HCT116 (cell line): ENCODE measurements around the gene USP54. TPM values are rescaled to one million over a fixed set of nuclear protein-coding genes. Genes with fewer than 3 reads are reported as not detected.

Experiments used
- ATAC-seq: fragments of 200-7000 bp; cut with Tn5 transposase; 2 replicates; pipeline ENCODE4 v1.9.1; 2020; ENCODE audit warnings: mild to moderate bottlenecking, moderate library complexity
- BruUV-seq: library from RNA; stranded (reverse); fragments of 400-500 nt; replicated peaks from 2 replicates; lab custom pipeline; 2021; lab: Mats Ljungman, UMichigan
- CTCF ChIA-PET: fragments of 300-600 bp; sonication (Branson Sonifier 250); formaldehyde crosslinking; loops from one replicate; lab custom pipeline; 2021; ENCODE audit warnings: antibody characterized with exemption; lab: Charles Lee
- POLR2A ChIA-PET: fragments of 300-600, 350-600 bp; sonication (Branson Sonifier 250); formaldehyde crosslinking; loops from one replicate; lab custom pipeline; 2021; ENCODE audit warnings: antibody characterized with exemption; lab: Charles Lee
- RAD21 ChIA-PET, 2 experiments: fragments of 300-600 bp; sonication (Branson Sonifier 250); formaldehyde crosslinking; loops; one replicate each; lab custom pipeline; 2023; ENCODE audit warnings: low total read pairs in 2 of 2; ENCODE audit not compliant: uncharacterized antibody in 2 of 2, unreplicated experiment in 2 of 2, low non-redundant PET in 1 of 2; lab: Charles Lee
- DNase-seq: peaks from one replicate; pipeline ENCODE4 v3.0.0-alpha.2; 2010; ENCODE audit warnings: low read depth, low spot score
- H2AFZ ChIP-seq: fragments of 200-600 bp; shearing (Covaris generic), sonication (generic); 2 replicates; pipeline ENCODE4 v1.6.1; 2017; ENCODE audit warnings: low read depth, mixed run types, mixed read lengths, antibody characterized with exemption, low read length; ENCODE audit not compliant: poor library complexity, severe bottlenecking
- H3K27ac ChIP-seq: 2 replicates; pipeline ENCODE4 v1.5.1; 2012; ENCODE audit warnings: low read depth, low read length
- H3K27me3 ChIP-seq: fragments of 200-600 bp; sonication (generic); 2 replicates; pipeline ENCODE4 v1.6.1; 2016; ENCODE audit warnings: mixed run types, low read length, mixed read lengths; ENCODE audit not compliant: insufficient read depth
- H3K36me3 ChIP-seq, 2 experiments: fragments of 200-500 bp in 1 of 2; fragments of 200-600 bp in 1 of 2; sonication (Bioruptor generic) in 1 of 2; sonication (generic) in 1 of 2; 2 replicates each; pipeline versions ENCODE4 v1.5.1 to v1.6.1; 2014 to 2016; ENCODE audit warnings: low read length in 2 of 2, inconsistent platforms in 1 of 2, mixed read lengths in 1 of 2, mixed run types in 1 of 2; ENCODE audit not compliant: insufficient read depth in 2 of 2, control insufficient read depth in 1 of 2
- H3K4me1 ChIP-seq, 2 experiments: fragments of 200-600 bp in 1 of 2; sonication (generic) in 1 of 2; 2 replicates each; pipeline versions ENCODE4 v1.5.1 to v1.6.1; 2012 to 2017; ENCODE audit warnings: low read length in 2 of 2, inconsistent platforms in 1 of 2, mild to moderate bottlenecking in 1 of 2, mixed read lengths in 1 of 2, mixed run types in 1 of 2, moderate library complexity in 1 of 2; ENCODE audit not compliant: insufficient read depth in 2 of 2, control insufficient read depth in 1 of 2
- H3K4me2 ChIP-seq: fragments of 200-600 bp; sonication (generic); 2 replicates; pipeline ENCODE4 v1.6.1; 2017; ENCODE audit warnings: mixed run types, low read length, mixed read lengths
- H3K4me3 ChIP-seq, 2 experiments: fragments of 200-600 bp in 1 of 2; sonication (generic) in 1 of 2; replicated peaks in 1 of 2; 2 replicates each; pipeline ENCODE4 v1.5.1; 2011 to 2016; ENCODE audit warnings: low read length in 2 of 2, control low read depth in 1 of 2, low read depth in 1 of 2, mild to moderate bottlenecking in 1 of 2, mixed read lengths in 1 of 2, mixed run types in 1 of 2
- H3K79me2 ChIP-seq: fragments of 200-600 bp; sonication (generic); 2 replicates; pipeline ENCODE4 v1.6.1; 2017; ENCODE audit warnings: mild to moderate bottlenecking, mixed run types, low read length, moderate library complexity, mixed read lengths; ENCODE audit not compliant: insufficient read depth
- H3K9ac ChIP-seq: fragments of 200-600 bp; sonication (generic); 2 replicates; pipeline ENCODE4 v1.6.1; 2016; ENCODE audit warnings: low read length, mixed read lengths
- H3K9me2 ChIP-seq: fragments of 200-600 bp; sonication (generic), shearing (Covaris generic); 2 replicates; pipeline ENCODE4 v1.6.1; 2017; ENCODE audit warnings: mixed run types, mild to moderate bottlenecking, moderate library complexity; ENCODE audit not compliant: insufficient read depth
- H3K9me3 ChIP-seq, 2 experiments: fragments of 200-500 bp in 1 of 2; fragments of 200-600 bp in 1 of 2; sonication (Bioruptor generic) in 1 of 2; sonication (generic) in 1 of 2; 2 replicates each; pipeline ENCODE4 v1.6.1; 2014 to 2017; ENCODE audit warnings: low read length in 2 of 2, mixed read lengths in 2 of 2, inconsistent platforms in 1 of 2, low read depth in 1 of 2, mild to moderate bottlenecking in 1 of 2, mixed run types in 1 of 2, moderate library complexity in 1 of 2; ENCODE audit not compliant: control insufficient read depth in 1 of 2, insufficient read depth in 1 of 2
- H4K20me1 ChIP-seq: fragments of 200-600 bp; sonication (generic), shearing (Covaris generic); 2 replicates; pipeline ENCODE4 v1.6.1; 2017; ENCODE audit warnings: mixed run types, mild to moderate bottlenecking, moderate library complexity; ENCODE audit not compliant: insufficient read depth
- CBX3 ChIP-seq: IDR thresholded peaks from 2 replicates; pipeline ENCODE4 v1.6.1; 2012; ENCODE audit warnings: low read depth
- CEBPB ChIP-seq: IDR thresholded peaks from 2 replicates; pipeline ENCODE4 v1.6.1; 2012; ENCODE audit warnings: low read depth
- EGR1 ChIP-seq: IDR thresholded peaks from 2 replicates; pipeline ENCODE4 v1.6.1; 2012; ENCODE audit warnings: low read depth
- EZH2 ChIP-seq: fragments of 200-600 bp; sonication (generic); IDR thresholded peaks from 2 replicates; pipeline ENCODE4 v1.6.1; 2017; ENCODE audit warnings: antibody characterized with exemption, mixed run types
- FOSL1 ChIP-seq: IDR thresholded peaks from 2 replicates; pipeline ENCODE4 v1.6.1; 2012; ENCODE audit warnings: low read depth
- POLR2AphosphoS5 ChIP-seq: IDR thresholded peaks from 2 replicates; pipeline ENCODE4 v1.6.1; 2011; ENCODE audit warnings: mild to moderate bottlenecking, low read depth, low read length, moderate library complexity
- SIN3A ChIP-seq: IDR thresholded peaks from 2 replicates; pipeline ENCODE4 v1.6.1; 2012; ENCODE audit warnings: low read depth
- SRF ChIP-seq: IDR thresholded peaks from 2 replicates; pipeline ENCODE4 v1.6.1; 2012; ENCODE audit warnings: low read depth
- TCF7L2 ChIP-seq: IDR thresholded peaks from 2 replicates; pipeline ENCODE4 v1.7.0; 2011; ENCODE audit warnings: borderline replicate concordance, inconsistent platforms; ENCODE audit not compliant: insufficient read depth, insufficient read length; ENCODE audit errors: extremely low read depth
- ZFX ChIP-seq: fragments of 450-650 bp; IDR thresholded peaks from 2 replicates; pipeline ENCODE4 v1.6.1; 2017
- intact Hi-C: fragments of 100-400 bp; cut with micrococcal nuclease; formaldehyde crosslinking; loops from 2 replicates; pipeline ENCODE4 v1.10.0; 2022
- total RNA-seq: library from RNA; stranded (reverse); gene quantifications from one replicate; pipeline ENCODE4 v1.2.1, GENCODE V29; 2021; ENCODE audit not compliant: unreplicated experiment
- TF ChIP-seq, protein P1 (sequence below): IDR thresholded peaks from 2 replicates; pipeline ENCODE4 v1.6.1; 2011; ENCODE audit warnings: mild to moderate bottlenecking, low read length, moderate library complexity; ENCODE audit not compliant: insufficient replicate concordance; ENCODE audit errors: extremely low read depth
- TF ChIP-seq, protein P2 (sequence below): IDR thresholded peaks from 2 replicates; pipeline ENCODE4 v1.6.1; 2012; ENCODE audit warnings: low read depth
- TF ChIP-seq, protein P3 (sequence below): IDR thresholded peaks from 2 replicates; pipeline ENCODE4 v1.6.1; 2012

The USP54 gene
- total RNA-seq, 1 experiment from 2014 or later, result 28.0 TPM

DNA sequence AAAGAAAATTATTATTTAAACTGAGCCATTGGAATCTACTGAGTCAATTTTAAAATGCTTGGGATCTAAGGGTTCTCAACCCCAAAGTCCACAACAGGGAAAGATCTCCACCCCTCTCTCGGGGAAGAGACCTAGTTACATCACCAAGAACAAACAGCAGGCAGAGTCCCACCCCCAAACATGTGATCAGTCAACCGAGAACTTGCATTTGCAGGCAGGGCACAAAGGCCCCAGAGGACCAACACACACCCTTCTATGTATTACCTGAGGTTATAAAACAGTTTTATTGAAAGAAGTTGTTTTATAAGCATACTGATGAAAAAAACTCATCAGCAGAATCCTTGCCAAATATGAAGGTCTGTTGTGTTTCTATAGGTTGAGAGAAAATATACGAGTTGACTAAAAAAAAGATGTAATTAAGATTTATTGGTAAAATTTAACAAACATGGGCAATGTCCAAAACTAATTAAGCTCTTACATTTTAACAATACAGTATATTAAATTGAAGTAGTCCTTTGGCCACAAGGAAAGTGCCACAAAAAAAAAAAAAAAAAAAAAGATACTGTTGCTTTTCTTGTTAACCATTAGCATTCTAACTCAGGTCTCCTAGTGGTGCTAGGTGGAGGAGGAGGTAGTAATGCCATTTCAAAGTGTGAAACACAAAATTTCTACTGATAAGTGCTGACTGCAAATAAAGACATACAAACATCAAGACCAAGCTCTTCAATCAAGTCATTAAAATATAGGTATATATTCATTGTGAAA is 975 bp upstream of the USP54 start:
- ChIA-PET CTCF (interaction anchor here (1.9 kb wide), 1 partner anchor 10 kb away, joined by 6 read pairs; no protein-coding TSS in a partner anchor), RAD21 (no interaction called here), POLR2A (no interaction called here)
- peak; percentile 86 for ATAC-seq
- Histone ChIP-seq H3K36me3 (no peaks in the 10 kb centered on the region), H3K4me2 (peak overlapping the region; percentile 68), H3K4me3 (peak overlapping the region in 1 of 2 experiments; percentile 28; a peak in 1 of 4 replicates), H3K27me3 (no peaks in the 10 kb centered on the region), H3K4me1 (peaks cover 14 to 23% of the 10 kb centered on the region in 2 experiments; a peak in 3 of 4 replicates), H3K9ac (peak overlapping the region; percentile 36; the same call in 1 of the 2 replicates), H3K79me2 (no peaks in the 10 kb centered on the region), H3K9me3 (no peaks in the 10 kb centered on the region), H4K20me1 (no peaks in the 10 kb centered on the region), H3K9me2 (no peaks in the 10 kb centered on the region), H2AFZ (peak overlapping the region; percentile 20), H3K27ac (peak overlapping the region; percentile 14; the same call in 1 of the 2 replicates)
- DNase-seq, result peak; percentile 48
- TF ChIP-seq, protein P1, sequence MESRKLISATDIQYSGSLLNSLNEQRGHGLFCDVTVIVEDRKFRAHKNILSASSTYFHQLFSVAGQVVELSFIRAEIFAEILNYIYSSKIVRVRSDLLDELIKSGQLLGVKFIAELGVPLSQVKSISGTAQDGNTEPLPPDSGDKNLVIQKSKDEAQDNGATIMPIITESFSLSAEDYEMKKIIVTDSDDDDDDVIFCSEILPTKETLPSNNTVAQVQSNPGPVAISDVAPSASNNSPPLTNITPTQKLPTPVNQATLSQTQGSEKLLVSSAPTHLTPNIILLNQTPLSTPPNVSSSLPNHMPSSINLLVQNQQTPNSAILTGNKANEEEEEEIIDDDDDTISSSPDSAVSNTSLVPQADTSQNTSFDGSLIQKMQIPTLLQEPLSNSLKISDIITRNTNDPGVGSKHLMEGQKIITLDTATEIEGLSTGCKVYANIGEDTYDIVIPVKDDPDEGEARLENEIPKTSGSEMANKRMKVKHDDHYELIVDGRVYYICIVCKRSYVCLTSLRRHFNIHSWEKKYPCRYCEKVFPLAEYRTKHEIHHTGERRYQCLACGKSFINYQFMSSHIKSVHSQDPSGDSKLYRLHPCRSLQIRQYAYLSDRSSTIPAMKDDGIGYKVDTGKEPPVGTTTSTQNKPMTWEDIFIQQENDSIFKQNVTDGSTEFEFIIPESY, result no peak
- TF ChIP-seq SIN3A (no peak; the same call in 1 of the 2 replicates), POLR2AphosphoS5 (peak; percentile 40; the same call in 1 of the 2 replicates), CBX3 (0 out of 2 replicates have a peak, but pooled peaks have one; percentile 28), EGR1 (no peak), EZH2 (no peak), FOSL1 (no peak), TCF7L2 (peak; percentile 12), CEBPB (peak; percentile 21; the same call in 1 of the 2 replicates), SRF (no peak), ZFX (no peak)
- TF ChIP-seq, protein P2, sequence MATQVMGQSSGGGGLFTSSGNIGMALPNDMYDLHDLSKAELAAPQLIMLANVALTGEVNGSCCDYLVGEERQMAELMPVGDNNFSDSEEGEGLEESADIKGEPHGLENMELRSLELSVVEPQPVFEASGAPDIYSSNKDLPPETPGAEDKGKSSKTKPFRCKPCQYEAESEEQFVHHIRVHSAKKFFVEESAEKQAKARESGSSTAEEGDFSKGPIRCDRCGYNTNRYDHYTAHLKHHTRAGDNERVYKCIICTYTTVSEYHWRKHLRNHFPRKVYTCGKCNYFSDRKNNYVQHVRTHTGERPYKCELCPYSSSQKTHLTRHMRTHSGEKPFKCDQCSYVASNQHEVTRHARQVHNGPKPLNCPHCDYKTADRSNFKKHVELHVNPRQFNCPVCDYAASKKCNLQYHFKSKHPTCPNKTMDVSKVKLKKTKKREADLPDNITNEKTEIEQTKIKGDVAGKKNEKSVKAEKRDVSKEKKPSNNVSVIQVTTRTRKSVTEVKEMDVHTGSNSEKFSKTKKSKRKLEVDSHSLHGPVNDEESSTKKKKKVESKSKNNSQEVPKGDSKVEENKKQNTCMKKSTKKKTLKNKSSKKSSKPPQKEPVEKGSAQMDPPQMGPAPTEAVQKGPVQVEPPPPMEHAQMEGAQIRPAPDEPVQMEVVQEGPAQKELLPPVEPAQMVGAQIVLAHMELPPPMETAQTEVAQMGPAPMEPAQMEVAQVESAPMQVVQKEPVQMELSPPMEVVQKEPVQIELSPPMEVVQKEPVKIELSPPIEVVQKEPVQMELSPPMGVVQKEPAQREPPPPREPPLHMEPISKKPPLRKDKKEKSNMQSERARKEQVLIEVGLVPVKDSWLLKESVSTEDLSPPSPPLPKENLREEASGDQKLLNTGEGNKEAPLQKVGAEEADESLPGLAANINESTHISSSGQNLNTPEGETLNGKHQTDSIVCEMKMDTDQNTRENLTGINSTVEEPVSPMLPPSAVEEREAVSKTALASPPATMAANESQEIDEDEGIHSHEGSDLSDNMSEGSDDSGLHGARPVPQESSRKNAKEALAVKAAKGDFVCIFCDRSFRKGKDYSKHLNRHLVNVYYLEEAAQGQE, result no peak
- TF ChIP-seq, protein P3, sequence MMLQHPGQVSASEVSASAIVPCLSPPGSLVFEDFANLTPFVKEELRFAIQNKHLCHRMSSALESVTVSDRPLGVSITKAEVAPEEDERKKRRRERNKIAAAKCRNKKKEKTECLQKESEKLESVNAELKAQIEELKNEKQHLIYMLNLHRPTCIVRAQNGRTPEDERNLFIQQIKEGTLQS, result no peak; the same call in 1 of the 2 replicates
- no TSS peak for BruUV-seq
- intact Hi-C loops, result no loop called here
